AG20443 (cell line): ENCODE data around the gene PELI3.

Experiments used
- DNase-seq: peaks from one replicate; pipeline ENCODE4 v3.0.0; 2012; ENCODE audit warnings: low spot score, mixed read lengths

The PELI3 gene

DNA sequence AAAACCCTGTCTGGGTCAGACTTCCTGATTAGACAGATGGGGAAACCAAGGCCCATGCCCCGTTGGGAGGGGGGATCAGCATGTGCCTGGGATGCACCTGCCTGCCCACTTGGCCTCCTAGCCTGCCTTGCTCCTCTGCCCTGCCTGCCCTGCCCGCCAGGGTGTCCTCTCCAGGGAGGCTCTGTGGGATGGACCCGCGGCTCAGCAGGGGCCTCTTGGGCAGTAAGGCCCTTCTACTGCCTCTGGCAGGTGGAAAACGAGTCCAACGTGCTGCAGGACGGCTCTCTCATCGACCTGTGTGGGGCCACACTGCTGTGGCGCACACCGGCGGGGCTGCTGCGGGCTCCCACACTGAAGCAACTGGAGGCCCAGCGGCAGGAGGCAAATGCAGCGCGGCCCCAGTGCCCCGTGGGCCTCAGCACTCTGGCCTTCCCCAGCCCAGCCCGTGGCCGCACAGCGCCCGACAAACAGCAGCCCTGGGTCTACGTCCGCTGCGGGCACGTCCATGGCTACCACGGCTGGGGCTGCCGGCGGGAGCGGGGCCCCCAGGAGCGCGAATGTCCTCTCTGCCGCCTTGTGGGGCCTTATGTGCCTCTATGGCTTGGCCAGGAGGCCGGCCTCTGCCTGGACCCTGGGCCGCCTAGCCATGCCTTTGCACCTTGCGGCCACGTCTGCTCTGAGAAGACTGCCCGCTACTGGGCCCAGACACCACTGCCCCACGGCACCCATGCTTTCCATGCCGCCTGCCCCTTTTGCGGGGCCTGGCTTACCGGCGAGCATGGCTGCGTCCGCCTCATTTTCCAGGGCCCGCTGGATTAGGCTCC, 8.9 kb downstream of the PELI3 start:
- no peak for DNase-seq

- DNase-seq, result no peak
Measured at GRCh38 chr11:66476173-66476840, 9.6 kb downstream of the PELI3 start.

DNA sequence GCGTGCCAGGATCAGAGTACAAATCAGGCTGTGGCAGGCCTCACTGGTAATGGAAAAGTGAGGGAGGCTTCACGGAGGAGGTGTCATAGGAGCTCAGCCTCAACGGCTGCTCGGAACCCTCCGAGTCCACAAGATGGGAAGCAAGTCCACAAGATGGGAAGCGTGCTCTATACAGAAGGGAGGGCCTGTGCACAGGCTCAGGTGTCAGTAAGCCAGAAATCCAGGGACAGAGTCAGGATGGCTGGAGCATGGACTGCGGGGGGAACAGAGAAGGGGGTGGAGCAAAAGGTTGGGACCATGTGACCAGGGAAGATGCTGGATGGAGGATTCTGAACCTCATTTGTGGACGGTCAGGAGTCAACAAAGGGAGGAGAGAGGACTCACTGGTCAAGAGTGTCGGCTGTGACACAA, 10.1 kb downstream of the PELI3 start:
- DNase-seq, result peak; percentile 29

GRCh38 chr11:66477263-66478201, 10.8 kb downstream of the PELI3 start:
- DNase-seq, result no peak

GRCh38 chr11:66478729-66479393, 12.2 kb downstream of the PELI3 start:
- DNase-seq, result peak; percentile 31

DNA sequence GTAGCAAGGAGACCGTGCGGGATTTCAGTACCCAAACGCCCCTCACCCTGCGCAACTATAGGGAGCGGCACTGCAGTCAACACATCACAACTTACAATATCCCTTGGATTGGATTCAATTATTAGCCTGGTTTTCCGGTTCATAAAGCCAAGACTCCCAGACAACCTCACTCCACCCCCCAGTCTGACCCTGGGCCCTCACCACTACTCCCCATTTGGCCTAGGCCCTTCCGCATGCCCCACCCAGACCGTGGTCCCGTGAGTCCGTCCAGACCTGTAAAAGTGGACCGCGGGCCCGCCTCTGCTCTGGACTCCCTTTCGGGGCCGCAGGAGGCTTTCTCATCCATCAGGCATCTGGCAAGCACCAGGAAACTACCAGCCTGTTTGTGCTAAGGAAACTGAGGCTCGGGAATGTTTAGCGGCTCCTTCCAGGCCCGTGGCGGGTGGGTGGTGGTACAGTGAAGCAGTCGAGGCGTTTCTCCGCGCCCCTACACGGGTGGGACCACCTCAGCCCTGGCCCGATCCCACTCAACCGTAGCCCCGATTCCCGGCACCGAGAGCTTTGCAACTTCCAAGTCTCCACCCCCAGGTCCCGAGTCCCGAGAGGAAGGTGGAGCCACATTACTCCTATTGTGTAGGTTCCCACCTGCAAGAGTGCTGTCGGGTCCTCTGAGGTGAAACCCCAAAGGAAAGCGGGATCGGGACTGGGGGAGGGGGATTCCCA, 12.8 kb downstream of the PELI3 start:
- DNase-seq, result peak; percentile 58

- peak; percentile 100 for DNase-seq
Measured at GRCh38 chr11:66480117-66480938, 13.6 kb downstream of the PELI3 start, which contains the start of gene DPP3. TSS of gene DPP3 (plus strand) at chr11:66480434. CDS start at chr11:66482201, 1,767 bp downstream.

DNA sequence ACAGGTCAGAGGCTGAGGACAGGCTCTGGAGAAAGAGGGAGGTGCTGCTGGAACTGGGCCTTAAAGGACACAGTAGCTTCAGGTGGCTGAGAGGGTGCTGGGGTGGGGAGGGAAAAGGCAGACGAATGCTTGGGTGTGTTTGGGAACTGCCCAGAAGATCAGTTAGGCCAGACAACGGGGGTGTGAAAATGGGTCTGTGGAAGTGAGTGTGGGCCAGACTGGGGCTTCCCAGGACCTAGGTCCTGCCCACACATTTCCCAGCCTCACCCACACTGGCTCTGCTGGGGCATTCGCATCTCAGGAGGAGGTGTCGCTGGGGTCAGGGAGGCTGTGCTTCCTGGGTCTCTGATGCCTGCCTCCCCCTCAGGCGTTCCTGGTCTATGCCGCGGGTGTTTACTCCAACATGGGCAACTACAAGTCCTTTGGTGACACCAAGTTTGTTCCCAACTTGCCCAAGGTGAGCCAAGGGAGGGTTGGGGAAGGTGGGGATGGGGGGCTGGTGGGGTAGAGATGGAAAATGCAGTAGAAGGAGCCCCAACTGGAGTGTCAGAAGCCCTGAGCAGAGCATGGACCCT, 18.2 kb downstream of the PELI3 start:
- no peak for DNase-seq

GRCh38 chr11:66488957-66489356, 22.3 kb downstream of the PELI3 start:
- DNase-seq, result no peak

- DNase-seq, result no peak
Measured at GRCh38 chr11:66489636-66490035, 22.9 kb downstream of the PELI3 start.

DNA sequence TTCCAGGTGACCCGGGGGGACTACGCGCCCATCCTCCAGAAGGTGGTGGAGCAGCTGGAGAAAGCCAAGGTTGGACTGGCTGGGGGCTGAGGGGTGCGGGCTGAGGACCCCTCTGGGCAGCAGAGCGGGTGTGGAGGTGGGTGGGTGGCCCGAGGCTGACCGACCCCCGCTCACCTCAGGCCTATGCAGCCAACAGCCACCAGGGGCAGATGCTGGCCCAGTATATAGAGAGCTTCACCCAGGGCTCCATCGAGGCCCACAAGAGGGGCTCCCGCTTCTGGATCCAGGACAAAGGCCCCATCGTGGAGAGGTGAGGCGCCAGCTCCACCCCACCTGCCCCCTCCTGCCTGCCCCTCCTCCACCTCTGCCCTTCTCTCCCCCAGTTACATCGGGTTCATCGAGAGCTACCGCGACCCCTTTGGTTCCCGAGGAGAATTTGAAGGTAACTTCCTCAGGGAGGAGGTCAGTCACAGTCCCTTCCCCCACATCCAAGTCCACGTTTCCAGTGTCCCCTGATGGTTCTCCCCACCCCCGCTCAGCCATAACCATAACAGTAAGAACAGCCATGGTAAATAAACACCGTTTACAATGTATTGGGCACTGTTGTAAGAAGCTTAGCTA, 24.7 kb downstream of the PELI3 start:
- DNase-seq, result peak; percentile 28

GRCh38 chr11:66492161-66492865, 25.6 kb downstream of the PELI3 start:
- no peak for DNase-seq

DNA sequence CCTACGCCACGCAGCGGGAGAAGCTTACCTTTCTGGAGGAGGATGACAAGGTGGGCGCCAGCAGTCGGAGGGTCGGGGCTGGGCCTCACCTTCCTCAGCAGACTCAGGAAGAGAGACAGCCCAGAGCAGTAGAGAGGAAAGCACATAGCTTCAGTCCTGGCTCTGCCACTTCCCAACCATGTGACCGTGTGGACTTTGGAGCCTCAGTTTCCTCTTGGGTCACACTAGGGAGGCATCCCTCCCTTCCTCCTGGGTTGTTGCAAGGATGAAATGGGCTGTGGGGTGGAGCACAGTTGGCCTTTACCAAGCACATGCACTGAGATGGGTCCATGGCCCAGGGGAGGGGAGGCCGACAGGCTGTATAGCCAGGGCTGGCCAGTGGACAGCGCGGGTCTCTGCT, 26.4 kb downstream of the PELI3 start:
- no peak for DNase-seq

DNA sequence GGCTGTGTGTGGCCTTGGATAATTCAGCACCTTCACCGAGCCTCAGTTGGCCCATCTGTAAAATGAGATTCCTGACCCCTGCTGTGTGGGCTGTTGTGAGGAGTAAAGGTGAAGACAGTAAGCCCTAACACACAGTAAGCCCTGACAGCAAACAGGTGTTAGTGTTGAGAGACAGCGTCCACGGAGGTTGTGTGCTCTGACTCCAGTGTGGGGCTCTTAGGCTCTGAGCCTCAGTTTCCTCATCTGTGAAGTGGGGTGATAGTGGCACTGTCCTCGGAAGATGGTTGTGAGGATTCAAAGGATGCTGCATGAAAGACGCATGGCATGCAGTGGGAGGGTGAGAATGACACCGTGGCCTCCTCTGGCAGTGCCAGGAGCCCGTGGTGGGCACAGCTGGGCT, 27.8 kb downstream of the PELI3 start:
- no peak for DNase-seq

GRCh38 chr11:66494935-66495334, 28.2 kb downstream of the PELI3 start:
- no peak for DNase-seq

DNA sequence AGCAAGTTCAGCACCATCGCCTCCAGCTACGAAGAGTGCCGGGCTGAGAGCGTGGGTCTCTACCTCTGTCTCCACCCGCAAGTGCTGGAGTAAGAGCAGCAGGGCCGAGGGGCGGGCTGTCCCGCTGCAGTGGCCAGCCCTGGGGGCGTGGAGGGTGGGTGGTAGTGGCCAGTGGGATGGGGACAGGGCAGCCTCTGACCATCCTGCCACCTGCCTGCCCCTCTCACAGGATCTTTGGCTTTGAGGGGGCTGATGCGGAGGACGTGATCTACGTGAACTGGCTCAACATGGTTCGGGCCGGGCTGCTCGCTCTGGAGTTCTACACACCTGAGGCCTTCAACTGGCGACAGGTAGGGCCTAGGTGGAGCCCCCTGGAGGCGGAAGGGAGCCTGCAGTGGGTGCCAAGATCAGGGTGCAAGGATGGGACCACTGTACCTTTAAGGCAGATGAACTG, 28.7 kb downstream of the PELI3 start:
- DNase-seq, result no peak

DNA sequence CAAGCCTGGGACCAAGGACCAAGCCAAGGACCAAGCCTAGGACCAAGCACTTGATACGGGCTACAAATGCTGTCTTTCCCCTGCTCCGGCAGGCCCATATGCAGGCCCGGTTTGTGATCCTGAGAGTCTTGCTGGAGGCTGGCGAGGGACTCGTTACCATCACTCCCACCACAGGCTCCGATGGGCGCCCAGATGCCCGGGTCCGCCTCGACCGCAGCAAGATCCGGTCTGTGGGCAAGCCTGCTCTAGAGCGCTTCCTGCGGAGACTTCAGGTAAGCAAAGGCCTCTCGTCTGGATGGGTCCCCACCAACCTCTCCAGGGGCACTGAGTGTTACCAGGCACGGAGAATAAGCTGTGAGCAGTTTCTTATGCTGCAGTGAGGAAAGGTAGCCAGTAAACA, 30.5 kb downstream of the PELI3 start:
- no peak for DNase-seq

DNA sequence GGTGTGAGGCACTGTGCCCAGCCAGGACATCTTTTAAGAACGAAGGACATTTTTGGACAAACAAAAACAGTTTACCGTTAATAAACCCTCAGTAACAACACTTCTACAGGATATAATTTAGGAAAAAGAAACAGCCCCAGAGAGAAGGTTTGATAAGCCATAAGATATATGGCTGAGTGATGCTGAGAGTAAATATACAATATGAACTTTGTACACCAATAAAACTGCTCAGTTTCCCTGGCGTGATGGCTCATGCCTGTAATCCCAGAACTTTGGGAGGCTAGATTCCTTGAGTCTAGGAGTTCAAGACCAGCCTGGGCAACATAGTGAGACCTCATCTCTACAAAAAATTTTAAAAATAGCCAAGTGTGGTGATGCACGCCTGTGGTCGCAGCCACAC, 31.8 kb downstream of the PELI3 start:
- no peak for DNase-seq
